Hematopoietic multipotent progenitor cell treated with erythropoietin and hydrocortisone succinate and interleukin-3 and kit ligand, for 17 days (in vitro differentiated cells): ENCODE data around the gene FRMD4A.

Experiments used
- DNase-seq: peaks from one replicate; pipeline ENCODE4 v3.0.0-alpha.2; 2015; ENCODE audit warnings: low spot score

The FRMD4A gene

GRCh38 chr10:13698217-13698616, 632.5 kb downstream of the FRMD4A start:
- DNase-seq, result no peak

- DNase-seq, result no peak
These were observed 634.7 kb downstream of the FRMD4A start for GRCh38 chr10:13696071-13696470.

DNA sequence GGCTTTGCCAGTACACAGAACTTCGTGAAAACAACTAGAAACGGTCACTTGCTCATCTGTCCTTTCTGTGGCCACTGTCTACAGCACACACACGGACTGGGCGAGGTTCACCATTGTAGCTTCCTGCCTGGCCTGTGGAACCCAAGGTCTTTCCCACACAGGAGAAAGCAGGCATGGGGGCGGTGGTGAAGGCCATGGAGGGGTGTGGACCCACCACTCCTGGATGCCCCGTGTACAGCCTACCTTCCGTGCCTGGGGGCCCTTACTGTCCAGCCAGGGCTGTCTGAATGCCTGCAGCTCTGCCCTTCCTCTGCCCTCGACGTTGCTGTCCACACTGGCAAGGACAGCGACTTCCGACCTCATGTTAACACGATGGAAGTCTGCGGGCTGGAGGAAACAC, 635.1 kb downstream of the FRMD4A start:
- DNase-seq, result no peak

- no peak for DNase-seq
These were observed 636.7 kb downstream of the FRMD4A start for GRCh38 chr10:13693783-13694700.

- no peak for DNase-seq
These were observed 640.4 kb downstream of the FRMD4A start for GRCh38 chr10:13690281-13690825.

DNA sequence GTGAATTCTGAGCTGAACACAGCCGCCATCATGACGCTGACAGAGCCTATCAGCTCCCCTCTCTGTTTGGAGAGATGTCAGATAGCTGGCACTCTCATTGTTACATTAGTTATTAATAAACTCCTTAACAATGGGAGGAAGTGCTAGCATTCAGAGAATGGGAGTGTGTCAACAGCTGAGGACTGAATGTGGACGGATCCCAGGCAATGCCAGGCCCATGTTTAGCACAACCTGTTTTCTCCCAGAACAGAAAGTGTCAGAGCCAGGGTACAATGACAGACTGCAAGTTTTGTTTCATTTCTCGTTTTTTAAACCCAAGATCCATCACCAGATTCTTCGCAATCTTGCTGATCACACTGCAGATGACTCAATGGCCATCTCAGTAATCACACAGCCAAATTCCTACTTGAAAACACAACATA, 644.4 kb downstream of the FRMD4A start:
- no peak for DNase-seq

DNA sequence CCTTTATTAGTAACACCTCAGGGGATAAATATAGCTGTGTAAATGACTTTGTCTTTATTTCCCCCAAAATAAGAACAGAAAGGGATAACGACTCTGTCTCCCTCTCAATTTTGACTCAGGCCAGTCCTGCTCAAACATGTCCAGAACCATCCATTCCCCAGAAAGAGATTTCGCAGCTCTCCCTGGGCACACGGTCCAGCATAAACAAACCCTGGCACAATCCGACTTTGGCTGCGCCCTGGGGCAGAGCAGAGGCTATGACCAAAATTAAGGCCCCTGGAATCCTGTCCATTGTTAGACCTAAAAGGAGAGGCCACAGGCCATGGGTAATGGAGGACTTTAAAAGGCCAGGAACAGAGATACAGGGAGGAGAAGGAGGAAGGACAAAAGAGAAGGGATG, 644.8 kb downstream of the FRMD4A start:
- DNase-seq, result no peak

DNA sequence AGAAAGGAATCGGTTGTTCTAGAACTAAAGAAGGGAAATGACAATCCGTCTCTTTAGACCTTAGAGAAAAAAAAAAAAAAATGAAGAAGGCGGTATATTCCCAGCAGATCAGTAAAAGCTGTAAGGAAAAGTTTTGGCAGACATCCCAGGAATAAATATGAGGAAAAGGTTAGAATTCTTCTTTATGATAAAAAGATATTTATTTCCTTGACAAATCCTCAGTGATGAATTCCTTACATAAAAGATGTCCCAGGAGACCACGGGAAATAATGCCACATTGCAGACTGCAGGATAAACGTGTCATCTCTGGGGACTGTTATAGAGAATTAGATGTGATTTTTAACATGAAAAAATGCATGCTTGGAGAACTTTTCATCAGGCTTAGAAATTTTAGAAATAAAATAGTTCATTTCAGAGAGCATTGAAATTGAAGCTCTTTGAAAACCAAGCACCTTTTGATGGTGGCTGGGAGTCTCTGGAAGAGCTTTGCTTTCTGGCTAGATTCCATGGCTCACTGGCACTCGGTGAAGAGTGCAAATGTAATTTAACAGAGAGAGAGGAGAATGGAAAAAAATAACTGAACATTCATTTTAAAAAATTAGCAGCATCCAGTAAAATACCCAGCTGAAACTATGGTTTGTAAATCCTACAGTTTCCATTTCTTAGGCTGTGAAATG, 645.8 kb downstream of the FRMD4A start:
- DNase-seq, result no peak

GRCh38 chr10:13684252-13684791, 646.4 kb downstream of the FRMD4A start:
- DNase-seq, result no peak

- DNase-seq, result no peak
These were observed 647.7 kb downstream of the FRMD4A start for GRCh38 chr10:13683017-13683416.

DNA sequence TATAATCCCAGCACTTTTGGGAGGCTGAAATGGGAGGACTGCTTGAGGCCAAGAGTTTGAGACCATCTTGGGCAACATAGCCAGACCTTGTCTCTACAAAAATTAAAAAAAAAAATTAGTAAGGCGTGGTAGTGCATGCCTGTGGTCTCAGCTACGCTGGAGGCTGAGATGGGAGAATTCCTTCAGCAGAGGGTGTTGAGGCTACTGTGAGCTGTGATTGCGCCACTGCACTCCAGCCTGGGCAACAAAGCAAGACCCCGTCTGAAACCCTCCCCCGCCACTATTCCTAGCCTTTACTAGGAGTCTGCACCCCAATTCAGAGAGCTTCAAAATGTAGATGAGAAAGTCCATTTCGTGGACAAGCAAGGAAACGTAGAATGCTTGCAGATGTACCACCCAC, 648.8 kb downstream of the FRMD4A start:
- no peak for DNase-seq

DNA sequence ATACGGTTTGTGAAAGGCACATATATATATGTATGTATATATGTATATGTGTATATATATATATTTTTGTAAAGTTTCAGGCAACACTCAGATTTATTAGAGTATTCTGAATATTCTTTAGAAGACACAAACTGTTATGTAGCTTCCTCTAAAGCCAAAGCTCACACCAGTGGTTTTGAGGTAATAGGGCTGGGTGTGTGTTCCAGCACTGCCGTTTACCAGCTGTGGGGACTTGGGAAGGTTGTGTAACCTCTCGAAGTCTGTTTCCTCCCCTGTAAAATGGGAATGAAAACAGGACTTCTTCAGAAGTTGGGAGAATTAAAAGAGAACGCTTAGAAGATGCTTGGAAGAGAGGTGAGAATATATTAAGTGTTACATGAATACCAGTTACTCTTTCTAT, 649.2 kb downstream of the FRMD4A start:
- DNase-seq, result no peak

DNA sequence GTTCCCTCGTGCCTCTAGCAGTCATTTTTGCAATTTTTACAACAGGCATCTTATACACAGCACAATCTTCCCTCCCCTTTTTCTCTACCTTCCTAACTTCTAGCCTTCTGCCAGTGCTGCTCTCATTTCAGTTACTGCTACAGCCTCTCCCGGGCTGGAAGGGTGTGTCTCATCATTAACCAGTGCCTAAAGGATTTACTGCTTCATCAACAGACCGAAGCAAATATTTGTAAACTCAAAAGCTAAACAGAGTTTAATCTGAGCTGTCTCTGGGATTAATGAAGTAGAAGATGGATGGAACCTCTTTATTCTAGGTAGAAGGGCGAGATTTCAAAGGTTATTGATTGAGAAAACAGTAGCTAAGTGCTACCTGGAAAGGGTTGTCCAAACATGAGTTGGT, 649.6 kb downstream of the FRMD4A start:
- no peak for DNase-seq

- DNase-seq, result no peak
These were observed 652.5 kb downstream of the FRMD4A start for GRCh38 chr10:13678101-13678843.

- no peak for DNase-seq
These were observed 655.8 kb downstream of the FRMD4A start for GRCh38 chr10:13674645-13675588.

GRCh38 chr10:13673156-13673555, 657.6 kb downstream of the FRMD4A start:
- no peak for DNase-seq

DNA sequence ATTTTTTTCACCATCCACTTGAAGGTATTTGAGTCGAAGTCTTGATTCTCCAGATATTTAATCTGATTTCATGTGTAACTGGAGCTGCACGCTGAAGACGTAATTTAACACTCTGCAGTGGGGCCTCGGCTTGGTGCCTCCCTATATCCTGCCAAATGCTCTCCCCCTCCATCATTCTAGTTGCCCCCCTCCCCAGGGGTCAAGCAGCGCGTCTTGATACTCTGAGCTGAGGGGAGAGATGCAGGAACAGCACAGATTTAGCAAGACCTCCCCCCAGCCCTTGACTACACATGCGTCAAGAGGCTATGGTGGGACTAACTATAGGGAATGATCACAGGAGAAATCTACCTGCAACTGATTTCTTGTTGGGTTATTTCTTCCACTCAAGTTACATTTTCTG, 658.2 kb downstream of the FRMD4A start:
- DNase-seq, result no peak

DNA sequence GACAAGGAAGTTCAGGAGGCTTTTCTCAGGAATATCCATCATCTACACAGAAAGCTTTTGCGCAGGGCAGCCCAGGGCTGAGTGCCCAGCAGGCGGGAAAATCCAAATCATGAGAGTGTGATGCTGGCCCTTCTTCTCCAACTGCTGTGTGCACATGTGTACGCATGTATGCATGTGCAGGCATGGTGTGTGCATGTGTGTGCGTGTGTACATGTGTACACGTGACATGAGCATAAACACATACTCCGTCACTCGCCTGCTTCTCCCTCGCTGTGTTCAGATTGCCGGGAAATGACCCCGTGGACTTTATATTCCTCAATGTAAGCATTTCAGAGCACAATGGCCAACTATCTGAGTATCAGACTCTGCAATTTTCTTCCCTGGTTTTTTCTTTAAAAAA, 658.8 kb downstream of the FRMD4A start:
- DNase-seq, result no peak

DNA sequence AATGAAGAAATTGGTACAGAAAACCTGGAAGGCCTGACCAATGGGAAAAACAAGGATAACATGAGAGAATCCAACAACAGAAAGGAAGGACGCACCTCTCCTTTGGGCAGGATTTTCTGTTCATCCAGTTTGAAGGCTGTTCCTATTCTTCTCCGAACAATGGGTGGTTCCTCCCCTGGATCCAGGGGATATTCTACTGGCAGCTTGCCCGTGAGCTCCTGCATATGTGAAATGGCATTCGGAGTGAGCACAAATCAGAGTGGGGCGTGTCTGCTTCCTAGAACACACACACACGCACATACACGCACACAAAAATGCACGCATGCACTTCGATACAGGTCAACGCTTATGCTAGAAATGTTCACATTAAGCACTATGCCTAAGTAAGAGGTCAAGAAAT, 660.4 kb downstream of the FRMD4A start:
- DNase-seq, result no peak

DNA sequence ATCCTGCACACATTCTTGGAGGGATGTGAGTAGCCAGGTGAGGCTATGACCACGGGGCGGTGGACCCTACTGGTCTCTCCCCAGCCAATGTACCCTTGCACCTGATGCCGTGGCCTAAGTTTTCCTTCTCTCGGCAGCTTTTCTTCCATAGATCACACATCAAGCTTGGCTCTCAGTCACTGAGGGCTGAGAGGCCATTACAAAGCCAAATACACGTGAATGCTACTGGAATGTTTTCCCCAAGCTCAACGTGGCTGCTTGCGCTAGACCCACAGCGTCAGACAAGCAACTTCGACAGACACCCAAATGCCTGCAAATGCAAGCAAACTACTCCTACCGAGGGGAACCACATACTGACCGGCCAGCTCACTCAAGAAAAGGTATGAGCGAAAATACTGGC, 660.8 kb downstream of the FRMD4A start:
- no peak for DNase-seq
